Amniotic epithelial cell (primary cell): ENCODE data around the gene OR52R1.
"Not testable (repeated sequence)": the region's sequence is repeated elsewhere in the genome, so short reads cannot be mapped to it uniquely, and the experiment has no call there.

Experiments
- DNase-seq: peaks from one replicate; pipeline ENCODE4 v3.0.0-alpha.2; 2010; ENCODE audit warnings: low read depth

The OR52R1 gene

DNA sequence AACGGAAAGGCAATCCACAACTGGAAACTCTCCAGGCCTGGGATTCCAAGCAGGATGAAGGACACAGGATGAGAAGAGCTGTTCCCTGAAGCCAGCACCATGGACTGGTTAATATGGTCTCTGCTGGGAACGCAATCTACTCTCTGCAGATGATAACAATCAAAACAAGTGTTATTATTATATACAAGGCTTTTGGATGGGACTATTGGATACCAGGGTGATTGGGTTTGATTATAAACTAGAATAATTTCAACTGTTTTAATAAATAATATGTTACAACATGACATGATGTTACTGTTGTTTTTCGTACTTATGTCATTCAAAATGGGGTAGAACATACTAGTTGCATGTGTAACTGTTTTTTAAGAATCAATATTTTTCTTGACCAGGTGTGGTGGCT, at the start of gene OR52R1:
Gene OR52R1, minus strand, starts transcription at position 101 of the 400 bp plus-strand sequence. Its CDS starts 0 bp downstream, at position 101.
- no peak for DNase-seq

- DNase-seq, result peak; percentile 39
These were observed 46.9 kb upstream of the OR52R1 start for GRCh38 chr11:4851033-4851432.

DNA sequence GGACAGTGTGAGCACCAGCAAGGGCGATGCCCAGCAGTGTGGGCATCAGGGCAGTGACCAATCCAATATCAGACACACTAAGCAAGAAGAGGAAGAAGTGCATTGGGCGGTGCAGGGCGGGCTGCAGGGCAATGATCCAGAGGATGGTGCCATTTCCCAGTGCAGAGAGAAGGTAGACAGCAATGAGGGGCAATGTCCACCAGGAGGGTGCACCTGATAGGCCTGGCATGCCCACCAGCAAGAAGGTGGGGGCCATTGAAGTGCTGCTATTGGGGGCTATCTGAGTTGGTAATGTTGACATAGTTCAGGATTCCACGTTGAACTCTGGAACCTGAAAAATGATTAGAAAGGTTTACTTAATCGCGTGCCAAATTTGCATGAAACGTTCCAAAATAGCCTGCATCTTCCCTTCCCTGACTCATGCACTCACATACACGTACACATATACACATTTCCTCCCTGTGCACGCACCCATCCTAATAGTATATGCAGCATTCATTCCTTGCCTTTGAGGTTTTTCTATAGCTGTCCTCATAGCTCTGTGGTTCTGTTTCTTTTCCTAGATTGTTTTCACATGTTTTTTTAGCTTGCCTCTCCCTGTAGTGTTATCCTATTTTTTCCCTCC, 44.8 kb upstream of the OR52R1 start, which contains the start of gene OR51S1:
Gene OR51S1, minus strand, starts transcription at position 301 of the 625 bp plus-strand sequence. Its CDS starts 0 bp downstream, at position 301.
- DNase-seq, result no peak

- no peak for DNase-seq
These were observed 35.8 kb upstream of the OR52R1 start for GRCh38 chr11:4839851-4840549.

- DNase-seq, result no peak
These were observed 26.7 kb upstream of the OR52R1 start for GRCh38 chr11:4830909-4831308.

GRCh38 chr11:4830346-4830745, 26.2 kb upstream of the OR52R1 start:
- no peak for DNase-seq

DNA sequence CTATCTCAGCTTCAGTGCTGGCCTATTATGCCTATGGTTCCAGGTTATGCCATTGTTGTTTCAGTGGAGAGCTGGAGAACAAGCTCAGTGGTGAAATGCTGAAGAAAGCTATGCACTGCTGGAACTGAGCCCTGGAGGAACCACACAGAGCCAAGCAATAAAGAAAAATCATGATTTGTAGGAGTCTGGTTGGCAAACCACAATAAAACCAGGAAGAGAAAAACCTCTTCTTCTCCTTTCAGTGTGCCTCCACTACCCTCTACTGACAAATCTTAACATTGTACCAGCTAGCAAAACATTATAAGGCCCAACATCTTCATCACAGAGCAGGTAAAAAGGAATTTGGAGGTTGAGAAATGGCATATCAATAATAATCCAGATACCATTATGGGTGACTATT, 22.2 kb upstream of the OR52R1 start:
- DNase-seq, result peak; percentile 48

- DNase-seq, result no peak
These were observed 21.0 kb upstream of the OR52R1 start for GRCh38 chr11:4825132-4825531.

DNA sequence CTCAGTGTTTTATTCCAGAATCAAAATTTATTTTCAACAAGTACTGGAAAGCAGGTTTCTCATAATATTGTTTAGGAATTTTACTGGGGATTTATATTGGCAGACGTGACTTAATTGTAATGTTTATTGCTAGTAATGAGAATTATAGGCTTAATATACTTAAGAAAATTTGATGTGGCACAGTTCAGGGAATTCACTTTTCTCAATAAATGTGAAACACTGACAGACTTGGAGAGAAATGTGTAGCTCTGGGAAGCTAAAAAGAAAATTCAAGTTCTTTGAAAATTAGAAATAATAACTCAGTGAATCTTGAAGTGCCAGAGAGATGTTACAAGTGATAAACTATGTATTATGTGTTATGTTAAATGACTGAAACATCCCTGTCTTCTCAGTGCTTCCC, 16.8 kb upstream of the OR52R1 start, which contains the start of gene OR51F2:
Gene OR51F2, plus strand, starts transcription at position 301 of the 400 bp plus-strand sequence. CDS start 101 bp downstream, outside the sequence.
- no peak for DNase-seq

- no peak for DNase-seq
These were observed 5.1 kb upstream of the OR52R1 start for GRCh38 chr11:4809246-4809645.

DNA sequence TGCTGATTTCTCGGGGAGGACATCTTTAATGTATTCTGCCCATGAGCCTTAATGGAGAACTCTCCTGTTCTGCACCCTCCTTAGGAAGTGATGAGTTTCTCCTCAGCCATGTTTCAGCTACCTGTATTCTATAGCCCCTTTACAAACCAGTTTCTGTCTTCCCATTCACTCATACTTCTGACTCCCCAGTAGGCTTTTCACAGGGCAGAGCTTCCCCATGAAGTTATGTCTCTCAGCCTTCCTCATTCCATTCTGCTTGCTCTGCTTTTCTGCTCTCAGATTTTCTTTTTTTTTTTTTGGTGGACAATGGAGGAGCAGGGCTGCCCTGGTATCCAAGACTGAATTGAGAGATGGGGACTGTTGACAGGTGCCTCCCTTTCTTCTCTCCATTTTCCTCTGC, 4.3 kb upstream of the OR52R1 start:
- DNase-seq, result no peak

DNA sequence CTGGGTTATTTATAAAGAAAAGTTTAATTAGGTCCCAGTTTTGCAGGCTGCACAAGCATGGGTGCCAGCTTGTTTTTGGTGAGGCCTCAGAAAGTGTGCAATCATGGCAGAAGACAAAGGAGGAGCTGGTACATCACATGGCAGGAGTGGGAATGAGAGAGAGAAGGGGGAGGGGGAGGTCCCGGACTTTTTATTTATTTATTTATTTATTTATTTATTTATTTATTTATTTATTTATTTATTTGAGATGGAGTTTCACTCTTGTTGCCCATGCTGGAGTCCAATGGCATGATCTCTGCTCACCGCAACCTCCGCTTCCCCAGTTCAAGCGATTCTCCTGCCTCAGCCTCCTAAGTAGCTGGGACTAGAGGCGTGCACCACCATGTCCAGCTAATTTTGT, 2.9 kb downstream of the OR52R1 start:
- DNase-seq, result not testable (repeated sequence)

DNA sequence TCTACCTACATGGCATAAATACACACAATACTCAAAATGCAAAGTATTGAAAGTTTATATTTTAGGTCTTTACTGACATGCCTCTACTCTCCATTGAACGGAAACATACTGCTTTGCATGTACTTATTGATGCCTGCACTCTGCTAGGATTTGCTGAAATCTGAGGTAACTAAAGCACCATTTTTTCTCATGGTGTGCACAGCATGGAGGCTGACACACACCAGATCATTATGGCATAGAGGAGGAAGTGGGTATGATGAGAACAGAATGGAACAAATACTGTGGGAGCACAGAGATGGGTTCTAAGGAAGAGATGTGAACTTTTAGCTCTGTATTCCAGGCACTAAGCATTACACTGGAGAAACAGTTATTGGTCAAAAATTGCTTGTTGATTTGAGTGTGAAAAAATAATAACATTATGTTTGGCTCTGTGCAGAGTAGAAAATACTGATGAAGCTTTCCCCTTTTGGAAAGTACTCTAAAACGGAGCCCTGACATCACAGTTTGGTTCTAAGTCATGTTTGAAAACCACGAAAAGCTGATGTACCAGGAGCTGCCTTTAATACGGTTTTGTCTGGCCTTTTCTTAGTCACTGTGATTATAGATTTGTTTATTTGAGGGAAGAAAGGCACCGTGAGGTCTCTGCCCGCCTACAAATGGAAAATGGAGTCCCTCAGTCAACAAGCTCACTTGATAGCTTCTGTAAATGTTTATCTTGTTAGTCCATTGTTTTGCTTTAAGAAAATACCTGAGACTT, 5.6 kb downstream of the OR52R1 start:
- no peak for DNase-seq

GRCh38 chr11:4797206-4797605, 7.0 kb downstream of the OR52R1 start:
- DNase-seq, result no peak

DNA sequence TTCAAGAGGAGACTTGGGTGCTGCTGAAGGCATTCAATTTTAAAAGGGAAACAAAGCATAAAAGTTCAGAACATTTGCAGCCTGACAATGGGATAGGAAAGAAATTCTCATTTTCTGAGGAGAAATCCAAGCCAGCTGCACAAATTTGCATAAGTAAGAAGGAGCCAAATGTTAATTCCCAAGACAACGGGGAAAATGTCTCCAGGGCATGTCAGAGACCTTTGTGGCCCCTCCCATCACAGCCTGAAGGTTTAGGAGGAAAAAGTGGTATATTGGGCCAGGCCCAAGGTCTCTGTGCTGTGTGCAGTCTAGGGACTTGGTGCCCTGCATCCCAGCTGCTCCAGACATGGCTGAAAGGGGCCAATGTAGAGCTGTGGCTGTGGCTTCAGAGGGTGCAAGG, 21.7 kb downstream of the OR52R1 start:
- no peak for DNase-seq

GRCh38 chr11:4769838-4770237, 34.3 kb downstream of the OR52R1 start, which contains the start of gene OR51F1:
Gene OR51F1, minus strand, starts transcription at chr11:4769938. Its CDS starts 0 bp downstream, at chr11:4769938.
- DNase-seq, result no peak

DNA sequence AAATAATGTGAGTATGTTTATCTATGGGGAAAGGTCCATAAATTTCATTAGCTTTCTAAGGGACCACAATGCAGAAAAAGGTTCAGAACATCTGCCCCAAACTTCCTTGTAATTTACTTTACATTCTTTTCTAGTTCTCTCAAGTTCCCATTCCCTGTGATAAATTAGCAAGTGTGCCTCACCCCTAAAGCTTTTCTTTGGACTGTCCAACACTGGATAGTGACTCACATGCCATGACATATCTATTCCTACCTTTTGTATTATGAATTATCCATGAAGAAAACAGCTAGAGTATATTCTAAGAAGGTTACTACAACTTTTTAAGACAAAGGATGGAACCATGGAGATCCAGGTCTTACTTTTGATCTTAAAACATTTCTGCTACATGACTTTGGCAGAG, 36.1 kb downstream of the OR52R1 start:
- DNase-seq, result no peak

- no peak for DNase-seq
These were observed 37.6 kb downstream of the OR52R1 start for GRCh38 chr11:4766420-4767043.

DNA sequence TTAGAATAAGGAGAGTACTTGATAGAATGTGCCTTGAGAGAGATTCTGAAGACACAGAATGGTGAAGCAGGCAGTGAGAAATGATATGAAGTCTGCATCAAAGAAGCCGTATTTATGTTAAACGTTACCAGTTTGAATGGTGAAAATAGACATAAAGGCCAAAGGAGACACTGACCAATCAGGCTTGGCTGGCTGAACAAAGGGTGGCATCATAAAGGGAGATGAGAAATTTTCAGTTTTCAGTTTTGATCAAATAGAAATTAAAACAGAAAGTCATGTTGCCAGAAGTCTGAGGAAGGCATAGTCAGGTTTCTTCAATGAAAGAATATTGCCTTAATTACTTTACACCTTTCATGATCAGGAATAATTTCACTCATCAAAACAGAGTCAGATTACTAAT, 41.1 kb downstream of the OR52R1 start:
- no peak for DNase-seq
